Spleen (tissue), 7 donors: ENCODE results near the gene CCDC80.

Experiments used
- CTCF ChIP-seq, 11 experiments: fragments of 200-600 bp in 7 of 11; fragments of 450-650 bp in 4 of 11; sonication (generic) in 4 of 11; IDR thresholded peaks in 8 of 11; conservative IDR thresholded peaks in 3 of 11; 1 replicate in 7 of 11; 2 replicates in 4 of 11; pipeline versions ENCODE4 v1.4.0 to v1.8.0; 2016 to 2021; ENCODE audit warnings: antibody characterized with exemption in 11 of 11, inconsistent platforms in 4 of 11, mild to moderate bottlenecking in 1 of 11
- POLR2A ChIP-seq, 3 donors: fragments of 450-650 bp; IDR thresholded peaks; one replicate each; pipeline ENCODE4 v1.5.1; 2017; ENCODE audit warnings: antibody characterized with exemption in 3 of 3, mild to moderate bottlenecking in 1 of 3
- POLR2AphosphoS5 ChIP-seq, 3 donors: sonication (generic); formaldehyde crosslinking; IDR thresholded peaks; one replicate each; pipeline ENCODE4 v1.5.1; 2017; ENCODE audit warnings: antibody characterized with exemption in 3 of 3
- donor health status: DM: no; HTN: no; CAD: no; lungs with moderate emphysema.
- donor health status: DM: no; HTN: no; CAD: no.
- donor health status: DM: no; HTN: no; CAD: no.

GRCh38 chr3:112688085-112688769 is 47.3 kb upstream of the CCDC80 start:
- TF ChIP-seq POLR2A (IDR thresholded peaks at IDR 0.05) (no peak), CTCF (IDR thresholded peaks at IDR 0.05 in 8 of 11, conservative IDR thresholded peaks at IDR 0.05 in 3 of 11) (no peak), POLR2AphosphoS5 (IDR thresholded peaks at IDR 0.05) (no peak)
